Fibroblast of lung (primary cell): ENCODE measurements around the gene AK1.

ENCODE experiments used
- CTCF ChIP-seq, 2 donors: IDR thresholded peaks in 1 of 2; conservative IDR thresholded peaks in 1 of 2; 1 replicate in 1 of 2; 2 replicates in 1 of 2; pipeline ENCODE4 v1.5.1; 2011 to 2012; ENCODE audit warnings: low read length in 2 of 2, control low read depth in 1 of 2, inconsistent platforms in 1 of 2, low read depth in 1 of 2, mild to moderate bottlenecking in 1 of 2
- EZH2 ChIP-seq: IDR thresholded peaks from 2 replicates; pipeline ENCODE4 v1.5.1; 2012; ENCODE audit warnings: low read length, control low read depth, mild to moderate bottlenecking; ENCODE audit errors: missing control alignments

GRCh38 chr9:127868278-127868902, 9.1 kb downstream of the AK1 start:
- TF ChIP-seq CTCF (conservative IDR thresholded peaks at IDR 0.05 in 1 of 2, IDR thresholded peaks at IDR 0.05 in 1 of 2; ENCODE audit: low read depth in 1 of 2, low read length in 2 of 2), result no peak
- TF ChIP-seq EZH2, result no peak
